Stimulated activated naive CD8-positive, alpha-beta T cell treated with anti-CD3 and anti-CD28 coated beads, Interleukin-15, amount 100 ng/mL, for 72 hours (primary cell): Measurements from ENCODE around the gene ARID1B.

ENCODE experiments used
- ATAC-seq: fragments of 150-1000 bp; cut with Tn5 transposase; 2 replicates; pipeline ENCODE4 v1.10.0; 2021; ENCODE audit warnings: mild to moderate bottlenecking, moderate library complexity
- DNase-seq, 2 donors: peaks; one replicate each; pipeline ENCODE4 v3.0.0; 2021 to 2022
- H3K27ac Mint-ChIP-seq, 2 donors: one replicate each; pipeline ENCODE4 v1.8.0; 2022; ENCODE audit warnings: mild to moderate bottlenecking in 2 of 2, mixed read lengths in 2 of 2, moderate library complexity in 2 of 2
- H3K27me3 Mint-ChIP-seq: one replicate; pipeline ENCODE4 v1.8.0; 2022; ENCODE audit warnings: mixed read lengths
- H3K4me1 Mint-ChIP-seq: one replicate; pipeline ENCODE4 v1.8.0; 2022; ENCODE audit warnings: mild to moderate bottlenecking, mixed read lengths
- H3K4me3 Mint-ChIP-seq, 2 donors: one replicate each; pipeline ENCODE4 v1.8.0; 2022; ENCODE audit warnings: mild to moderate bottlenecking in 2 of 2, mixed read lengths in 2 of 2, moderate library complexity in 1 of 2
- H3K9me3 Mint-ChIP-seq, 2 donors: one replicate each; pipeline ENCODE4 v1.8.0; 2022; ENCODE audit warnings: mixed read lengths in 2 of 2

Gene ARID1B

GRCh38 chr6:157181649-157182048 is 404.5 kb downstream of the ARID1B start:
- H3K4me3 Mint-ChIP-seq: no peak overlapping the region
- H3K27ac Mint-ChIP-seq: no peak overlapping the region
- peaks cover 11% of the 10 kb centered on the region for H3K4me1 Mint-ChIP-seq
- no peaks in the 10 kb centered on the region for H3K9me3 Mint-ChIP-seq
- DNase-seq (no peak), ATAC-seq (no peak)
- no peaks in the 10 kb centered on the region for H3K27me3 Mint-ChIP-seq

GRCh38 chr6:157182503-157183264 is 405.5 kb downstream of the ARID1B start:
- H3K9me3 Mint-ChIP-seq: no peaks in the 10 kb centered on the region

GRCh38 chr6:157184202-157185015 is 407.2 kb downstream of the ARID1B start:
- H3K4me1 Mint-ChIP-seq: peaks cover 17% of the 10 kb centered on the region
- H3K27ac Mint-ChIP-seq: no peak overlapping the region
- H3K9me3 Mint-ChIP-seq: no peaks in the 10 kb centered on the region
- ATAC-seq (peak; percentile 78), DNase-seq (peak; percentile 50 to 51)
- no peaks in the 10 kb centered on the region for H3K27me3 Mint-ChIP-seq
- no peak overlapping the region for H3K4me3 Mint-ChIP-seq

More at GRCh38 chr6:157182503-157183264, 405.5 kb downstream of the ARID1B start:
- H3K4me1 Mint-ChIP-seq: peaks cover 17% of the 10 kb centered on the region
- H3K4me3 Mint-ChIP-seq: no peak overlapping the region
- no peaks in the 10 kb centered on the region for H3K27me3 Mint-ChIP-seq
- DNase-seq (no peak), ATAC-seq (no peak)
- H3K27ac Mint-ChIP-seq: peak overlapping the region; percentile 65 to 68

GRCh38 chr6:157185171-157185570 is 408.0 kb downstream of the ARID1B start:
- ATAC-seq (no peak), DNase-seq (no peak)
- peak overlapping the region in 1 of 2 donors; percentile 36 for H3K27ac Mint-ChIP-seq
- H3K4me1 Mint-ChIP-seq: peaks cover 17% of the 10 kb centered on the region
- no peaks in the 10 kb centered on the region for H3K27me3 Mint-ChIP-seq
- H3K9me3 Mint-ChIP-seq: no peaks in the 10 kb centered on the region
- no peak overlapping the region for H3K4me3 Mint-ChIP-seq

GRCh38 chr6:157185986-157186385 is 408.8 kb downstream of the ARID1B start:
- Mint-ChIP-seq H3K4me3 (no peak overlapping the region), H3K4me1 (peaks cover 17% of the 10 kb centered on the region), H3K27ac (peak overlapping the region in 1 of 2 donors; percentile 74), H3K27me3 (no peaks in the 10 kb centered on the region), H3K9me3 (no peaks in the 10 kb centered on the region)
- no peak for ATAC-seq
- DNase-seq: no peak

DNA sequence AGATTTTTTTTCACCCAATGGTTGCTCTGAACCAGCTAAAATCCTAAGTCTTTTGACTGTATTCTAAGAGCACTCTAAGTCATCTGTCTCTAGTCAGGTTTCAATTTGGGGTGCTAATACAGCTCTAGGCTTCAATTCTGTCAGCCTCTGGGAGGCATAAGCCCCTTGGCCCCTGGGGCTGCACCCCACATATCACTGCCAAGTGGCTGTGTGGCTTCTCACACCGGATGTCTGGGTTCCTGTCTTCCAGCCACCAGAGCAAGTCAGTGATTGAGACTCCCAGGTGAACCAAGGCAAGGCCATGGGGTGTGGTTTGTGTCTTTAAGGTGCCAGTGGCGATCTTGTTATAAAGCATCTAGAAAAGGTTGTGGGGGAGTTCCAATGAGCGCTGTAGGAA is 409.6 kb downstream of the ARID1B start:
- DNase-seq: no peak
- no peaks in the 10 kb centered on the region for H3K9me3 Mint-ChIP-seq
- H3K4me1 Mint-ChIP-seq: peaks cover 17% of the 10 kb centered on the region
- no peak overlapping the region for H3K4me3 Mint-ChIP-seq
- peak overlapping the region in 1 of 2 donors; percentile 91 for H3K27ac Mint-ChIP-seq
- peak; percentile 33 for ATAC-seq
- no peaks in the 10 kb centered on the region for H3K27me3 Mint-ChIP-seq

DNA sequence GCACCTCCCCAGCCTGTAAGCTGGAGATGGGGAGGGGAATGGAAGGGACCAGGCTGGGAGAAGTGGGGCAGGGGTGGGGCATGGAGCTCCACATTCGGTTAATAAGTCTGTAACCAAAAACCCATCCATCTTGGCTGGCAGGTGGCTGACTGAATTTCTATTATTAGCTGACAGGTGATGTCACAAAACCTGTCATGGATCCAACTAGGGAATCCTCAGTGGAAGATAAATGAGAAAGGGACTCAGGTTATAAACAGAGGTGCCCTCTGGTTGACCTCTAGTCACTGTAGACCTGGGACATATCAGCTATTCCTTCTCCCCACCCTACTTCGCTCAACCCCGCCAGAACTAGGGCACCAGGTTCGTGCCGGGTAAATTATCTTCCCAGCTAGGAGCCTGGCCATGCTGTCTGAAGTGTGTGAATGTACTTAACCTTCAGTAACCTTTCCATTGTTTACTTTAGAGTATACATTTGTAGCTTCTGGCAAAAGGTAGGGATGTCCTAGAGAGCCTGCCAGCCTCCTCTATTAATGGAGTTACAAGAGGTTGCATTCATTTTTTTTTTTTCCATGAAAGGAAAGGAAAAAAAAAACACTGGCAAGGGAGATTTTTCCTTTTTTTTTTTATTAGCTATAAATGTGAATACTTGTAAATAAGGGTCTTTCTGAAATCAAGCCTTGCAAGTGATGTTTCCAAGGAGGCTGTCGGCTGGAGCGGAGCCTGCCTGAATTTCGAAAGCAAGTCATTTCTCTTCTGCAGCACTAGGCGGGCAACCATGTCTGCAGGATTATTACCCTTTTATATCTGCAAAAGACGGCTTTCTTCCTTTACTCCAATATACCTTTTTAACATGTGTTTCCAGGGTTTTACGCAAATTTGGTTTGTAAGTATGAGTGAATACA is 410.3 kb downstream of the ARID1B start:
- Mint-ChIP-seq H3K27me3 (no peaks in the 10 kb centered on the region), H3K4me1 (peaks cover 17% of the 10 kb centered on the region), H3K27ac (peak overlapping the region in 1 of 2 donors; percentile 91), H3K4me3 (no peak overlapping the region), H3K9me3 (no peaks in the 10 kb centered on the region)
- DNase-seq: no peak
- no peak for ATAC-seq

DNA sequence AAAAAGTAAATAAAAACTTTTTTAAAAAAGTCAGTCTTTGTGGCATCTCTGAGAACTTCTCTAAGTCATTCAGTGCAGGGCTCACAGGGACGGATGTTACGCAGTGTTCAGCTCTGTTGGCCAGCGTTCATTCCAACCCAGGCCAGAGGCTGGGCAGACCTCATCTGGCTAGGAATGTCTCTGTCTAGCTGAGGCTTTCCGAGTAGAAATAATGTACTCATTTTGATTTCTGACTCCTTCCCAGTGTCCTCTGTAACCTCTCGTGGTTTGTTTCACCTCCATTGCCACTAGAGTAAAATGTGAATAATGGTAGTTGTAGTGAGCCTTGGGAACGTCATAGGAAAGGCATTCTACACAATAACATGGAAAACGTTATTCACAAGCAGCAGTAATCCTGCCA is 411.0 kb downstream of the ARID1B start:
- ATAC-seq: no peak
- H3K27me3 Mint-ChIP-seq: no peaks in the 10 kb centered on the region

GRCh38 chr6:157193443-157193996 is 416.3 kb downstream of the ARID1B start:
- Mint-ChIP-seq H3K9me3 (no peaks in the 10 kb centered on the region), H3K27me3 (no peaks in the 10 kb centered on the region), H3K4me3 (no peak overlapping the region), H3K27ac (peak overlapping the region in 1 of 2 donors; percentile 49), H3K4me1 (peaks cover 4% of the 10 kb centered on the region)
- no peak for ATAC-seq
- DNase-seq: no peak

More for the DNA sequence above, 411.0 kb downstream of the ARID1B start:
- DNase-seq: no peak
- no peak overlapping the region for H3K4me3 Mint-ChIP-seq
- H3K9me3 Mint-ChIP-seq: no peaks in the 10 kb centered on the region
- peaks cover 17% of the 10 kb centered on the region for H3K4me1 Mint-ChIP-seq
- no peak overlapping the region for H3K27ac Mint-ChIP-seq

DNA sequence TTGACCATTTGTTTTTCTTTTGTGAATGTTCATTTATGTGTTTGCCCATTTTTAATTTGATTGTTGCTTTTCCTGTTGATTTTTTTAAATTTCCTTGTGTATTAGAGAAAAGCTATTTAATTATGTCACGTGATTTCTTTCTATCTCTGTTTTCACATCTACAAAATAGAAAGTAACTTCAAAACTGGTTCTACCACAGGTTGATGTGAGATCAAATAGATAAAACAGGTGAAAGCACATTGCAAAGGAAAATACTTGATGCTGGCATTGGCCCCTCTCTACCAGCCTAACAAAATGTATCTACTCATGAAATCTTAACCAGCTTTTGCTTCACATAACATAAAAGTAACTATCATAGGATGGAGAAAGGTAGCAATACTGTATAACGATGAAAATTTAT is 416.9 kb downstream of the ARID1B start:
- ATAC-seq (no peak), DNase-seq (no peak)
- Mint-ChIP-seq H3K4me1 (peaks cover 4% of the 10 kb centered on the region), H3K27me3 (no peaks in the 10 kb centered on the region), H3K27ac (peak overlapping the region in 1 of 2 donors; percentile 12), H3K9me3 (no peaks in the 10 kb centered on the region), H3K4me3 (no peak overlapping the region)

DNA sequence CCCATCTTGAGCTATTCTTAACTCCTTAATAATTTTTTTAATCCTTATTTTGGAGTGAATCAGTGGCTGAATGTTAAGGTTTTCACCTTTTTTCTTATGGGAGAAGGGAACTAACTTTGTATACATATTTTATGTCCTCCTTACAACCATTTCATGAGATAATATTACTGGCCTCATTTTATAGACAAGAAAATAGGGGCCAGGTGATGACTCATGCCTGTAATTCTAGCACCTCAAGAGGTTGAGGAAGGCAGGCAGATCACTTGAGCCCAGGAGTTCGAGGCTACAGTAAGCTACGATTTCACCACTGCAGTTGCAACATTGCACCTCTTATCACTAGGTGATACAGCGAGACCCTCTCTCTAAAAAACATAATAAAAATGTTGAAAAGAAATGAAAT is 417.5 kb downstream of the ARID1B start:
- no peaks in the 10 kb centered on the region for H3K9me3 Mint-ChIP-seq
- H3K4me1 Mint-ChIP-seq: peaks cover 4% of the 10 kb centered on the region
- DNase-seq (no peak), ATAC-seq (no peak)
- no peaks in the 10 kb centered on the region for H3K27me3 Mint-ChIP-seq
- H3K4me3 Mint-ChIP-seq: no peak overlapping the region
- no peak overlapping the region for H3K27ac Mint-ChIP-seq

- DNase-seq (no peak), ATAC-seq (no peak)
- Mint-ChIP-seq H3K27ac (no peak overlapping the region), H3K9me3 (no peaks in the 10 kb centered on the region), H3K4me3 (no peak overlapping the region), H3K27me3 (no peaks in the 10 kb centered on the region), H3K4me1 (peaks cover 4% of the 10 kb centered on the region)
Observed at GRCh38 chr6:157196391-157196790, 419.2 kb downstream of the ARID1B start.

DNA sequence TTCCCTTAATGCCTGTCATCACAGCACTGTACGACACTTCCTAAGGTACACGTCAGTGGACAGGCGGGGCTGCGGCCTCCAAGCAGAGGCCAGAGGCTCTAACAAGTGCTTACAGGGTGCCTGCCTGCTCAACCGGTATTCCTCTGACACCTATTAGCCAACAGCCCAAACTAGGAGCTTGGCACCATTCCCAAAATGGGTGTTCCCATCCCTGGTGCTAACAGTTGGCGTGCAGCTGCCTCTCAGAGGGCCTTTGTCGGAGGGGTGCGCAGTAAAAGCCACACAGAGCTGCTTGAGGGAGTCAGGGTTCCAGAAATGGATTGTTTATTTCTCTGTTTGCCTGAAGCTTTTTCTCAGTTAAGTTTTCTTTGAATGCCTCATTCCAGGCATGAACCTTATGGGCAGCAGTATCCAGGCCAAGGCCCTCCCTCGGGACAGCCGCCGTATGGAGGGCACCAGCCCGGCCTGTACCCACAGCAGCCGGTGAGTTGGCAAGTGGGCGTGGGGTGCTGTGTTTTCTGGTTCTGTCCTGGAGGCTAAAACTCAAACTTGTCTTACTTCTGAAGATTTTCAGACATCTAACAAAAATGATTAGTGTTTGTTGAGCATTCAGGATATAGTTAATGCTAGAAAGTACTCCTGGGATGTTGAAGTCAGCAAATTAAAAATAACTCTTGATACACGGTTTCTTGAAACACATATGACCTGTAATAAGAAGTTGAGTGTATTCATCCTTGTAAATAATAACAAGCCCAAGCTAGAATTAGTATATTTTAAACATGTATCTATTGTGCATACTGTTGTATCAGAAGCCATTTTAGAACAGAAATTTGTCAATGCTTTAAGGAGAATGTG is 421.5 kb downstream of the ARID1B start:
- Mint-ChIP-seq H3K9me3 (no peaks in the 10 kb centered on the region), H3K27me3 (no peaks in the 10 kb centered on the region), H3K27ac (no peak overlapping the region), H3K4me1 (peaks cover under 1% of the 10 kb centered on the region), H3K4me3 (no peak overlapping the region)
- ATAC-seq (no peak), DNase-seq (no peak)

DNA sequence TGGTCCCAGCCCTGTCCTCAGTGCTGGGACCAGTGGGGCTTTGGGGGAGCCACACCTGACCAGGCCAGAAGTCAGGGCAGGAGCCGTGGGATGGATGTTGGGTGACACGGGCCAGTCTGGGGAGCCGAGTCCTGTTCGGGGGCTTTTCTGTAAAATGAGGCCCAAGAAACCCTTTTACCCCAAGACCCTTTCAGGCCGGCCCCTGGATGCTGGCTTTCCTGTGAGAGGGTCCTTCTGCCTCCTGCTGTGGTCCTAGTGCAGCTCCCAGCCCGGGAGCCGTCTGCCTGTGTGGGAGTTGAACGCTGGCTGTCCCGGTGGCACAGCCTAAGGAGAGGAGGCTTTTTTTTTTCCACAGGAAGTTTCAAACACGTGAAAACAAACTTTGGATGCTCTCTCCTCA is 422.9 kb downstream of the ARID1B start:
- DNase-seq (no peak), ATAC-seq (no peak)
- Mint-ChIP-seq H3K9me3 (no peaks in the 10 kb centered on the region), H3K27ac (no peak overlapping the region), H3K4me3 (no peak overlapping the region), H3K27me3 (no peaks in the 10 kb centered on the region), H3K4me1 (no peaks in the 10 kb centered on the region)
